ENCODE results near the gene SPAG17. TPM values are rescaled to one million over a fixed set of nuclear protein-coding genes. Genes with fewer than 3 reads are reported as not detected.

SPAG17 gene
- total and polyA plus RNA-seq, 2 donors (not counting 1 experiment from before 2014, with no cell fraction given), result 0.01 to 0.33 TPM

DNA sequence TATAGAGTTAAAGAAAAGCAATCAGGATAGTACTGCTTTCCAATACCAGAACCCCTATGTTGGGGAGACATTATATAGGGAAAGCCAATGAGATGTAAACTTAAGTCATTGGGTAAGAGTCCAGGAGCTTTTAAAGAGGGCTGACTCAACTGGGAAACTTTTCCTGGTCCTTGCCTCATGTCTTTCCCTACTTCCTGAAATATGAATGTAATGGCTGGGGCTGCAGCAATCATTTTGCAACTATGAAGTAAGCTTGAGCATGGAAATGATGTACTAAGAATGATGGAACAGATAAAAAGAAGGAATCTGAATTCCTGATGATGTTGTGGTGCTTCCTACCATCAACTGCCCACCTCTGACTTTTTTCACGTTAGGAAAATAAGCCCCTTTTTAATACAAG lies 199.8 kb downstream of the SPAG17 start:
- H3K27ac ChIP-seq (ENCODE audit: insufficient read depth, low read length), result no peak overlapping the region
- no peaks in the 10 kb centered on the region for H3K9me3 ChIP-seq (ENCODE audit: control insufficient read depth, insufficient read depth, low read depth, low read length)
- H3K36me3 ChIP-seq (ENCODE audit: control insufficient read depth, insufficient read depth, low read length), result no peaks in the 10 kb centered on the region
- no peak overlapping the region for H2AFZ ChIP-seq (ENCODE audit: low read length)
- no peak overlapping the region for H3K4me3 ChIP-seq (replicated peaks in 1 of 4; ENCODE audit: control extremely low read depth in 1 of 4, insufficient read depth in 1 of 4, low read depth in 3 of 4, low read length in 4 of 4)
- peaks cover 3% of the 10 kb centered on the region for H3K27me3 ChIP-seq (ENCODE audit: control insufficient read depth, insufficient read depth, low read length)
- H3K9ac ChIP-seq (ENCODE audit: insufficient read depth, low read length), result no peak overlapping the region
- TF ChIP-seq EZH2 (IDR thresholded peaks at IDR 0.05; ENCODE audit: low read length, missing control alignments), result no peak
- TF ChIP-seq, protein P1, sequence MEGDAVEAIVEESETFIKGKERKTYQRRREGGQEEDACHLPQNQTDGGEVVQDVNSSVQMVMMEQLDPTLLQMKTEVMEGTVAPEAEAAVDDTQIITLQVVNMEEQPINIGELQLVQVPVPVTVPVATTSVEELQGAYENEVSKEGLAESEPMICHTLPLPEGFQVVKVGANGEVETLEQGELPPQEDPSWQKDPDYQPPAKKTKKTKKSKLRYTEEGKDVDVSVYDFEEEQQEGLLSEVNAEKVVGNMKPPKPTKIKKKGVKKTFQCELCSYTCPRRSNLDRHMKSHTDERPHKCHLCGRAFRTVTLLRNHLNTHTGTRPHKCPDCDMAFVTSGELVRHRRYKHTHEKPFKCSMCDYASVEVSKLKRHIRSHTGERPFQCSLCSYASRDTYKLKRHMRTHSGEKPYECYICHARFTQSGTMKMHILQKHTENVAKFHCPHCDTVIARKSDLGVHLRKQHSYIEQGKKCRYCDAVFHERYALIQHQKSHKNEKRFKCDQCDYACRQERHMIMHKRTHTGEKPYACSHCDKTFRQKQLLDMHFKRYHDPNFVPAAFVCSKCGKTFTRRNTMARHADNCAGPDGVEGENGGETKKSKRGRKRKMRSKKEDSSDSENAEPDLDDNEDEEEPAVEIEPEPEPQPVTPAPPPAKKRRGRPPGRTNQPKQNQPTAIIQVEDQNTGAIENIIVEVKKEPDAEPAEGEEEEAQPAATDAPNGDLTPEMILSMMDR (conservative IDR thresholded peaks at IDR 0.05 in 1 of 2, IDR thresholded peaks at IDR 0.05 in 1 of 2; ENCODE audit: low read depth in 1 of 2, low read length in 2 of 2), result no peak
- no peaks in the 10 kb centered on the region for H3K79me2 ChIP-seq (ENCODE audit: control insufficient read depth, insufficient read depth, low read length)
- DNase-seq (ENCODE audit: low read depth in 2 of 2), result no peak
- H4K20me1 ChIP-seq (ENCODE audit: control insufficient read depth, extremely low read depth, insufficient read depth, low read length), result no peaks in the 10 kb centered on the region
- no peaks in the 10 kb centered on the region for H3K4me1 ChIP-seq (ENCODE audit: control insufficient read depth, extremely low read depth, insufficient read depth, low read length)
- no peak overlapping the region for H3K4me2 ChIP-seq (ENCODE audit: extremely low read depth, insufficient read depth, low read length)

DNA sequence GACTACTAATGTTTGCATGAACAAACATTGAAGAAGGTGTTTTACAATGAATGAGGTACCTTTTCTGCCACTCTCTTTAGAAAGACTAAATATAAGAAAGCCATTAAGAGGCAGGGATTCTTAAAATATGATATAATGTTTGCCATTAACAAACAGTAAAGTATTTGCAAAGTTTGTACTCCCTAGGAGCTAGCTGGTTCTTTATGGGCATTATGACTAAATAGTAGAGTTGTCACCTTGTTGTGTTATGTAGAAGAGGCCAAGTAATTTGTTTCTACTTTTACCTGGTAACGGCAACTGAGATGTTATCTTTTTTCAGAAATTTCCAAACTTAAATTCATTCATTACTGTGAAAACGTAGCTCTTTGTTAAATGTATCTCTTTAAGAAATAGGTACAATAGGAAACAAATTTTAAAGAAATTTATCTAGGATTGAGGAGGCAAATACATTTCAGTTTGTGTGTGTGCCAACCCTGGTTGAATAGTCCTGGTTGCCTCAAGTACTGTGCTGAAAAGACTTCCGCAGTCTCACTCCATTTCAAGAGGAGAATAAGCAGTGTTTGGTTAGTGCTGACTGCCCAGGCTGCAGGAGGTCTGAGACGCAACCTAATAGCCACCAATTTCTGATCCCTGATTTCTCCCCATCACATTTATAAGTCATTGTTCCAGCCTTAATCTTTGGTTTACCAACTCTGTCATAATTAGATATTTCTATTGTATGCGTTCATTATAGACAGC lies 203.4 kb downstream of the SPAG17 start:
- Histone ChIP-seq H2AFZ (ENCODE audit: low read length) (no peak overlapping the region), H3K4me1 (ENCODE audit: control insufficient read depth, extremely low read depth, insufficient read depth, low read length) (no peaks in the 10 kb centered on the region), H3K27ac (ENCODE audit: insufficient read depth, low read length) (no peak overlapping the region), H3K9me3 (ENCODE audit: control insufficient read depth, insufficient read depth, low read depth, low read length) (no peaks in the 10 kb centered on the region), H3K79me2 (ENCODE audit: control insufficient read depth, insufficient read depth, low read length) (no peaks in the 10 kb centered on the region), H4K20me1 (ENCODE audit: control insufficient read depth, extremely low read depth, insufficient read depth, low read length) (no peaks in the 10 kb centered on the region), H3K27me3 (ENCODE audit: control insufficient read depth, insufficient read depth, low read length) (peaks cover 5% of the 10 kb centered on the region), H3K4me2 (ENCODE audit: extremely low read depth, insufficient read depth, low read length) (no peak overlapping the region), H3K4me3 (replicated peaks in 1 of 4; ENCODE audit: control extremely low read depth in 1 of 4, insufficient read depth in 1 of 4, low read depth in 3 of 4, low read length in 4 of 4) (no peak overlapping the region), H3K9ac (ENCODE audit: insufficient read depth, low read length) (no peak overlapping the region), H3K36me3 (ENCODE audit: control insufficient read depth, insufficient read depth, low read length) (no peaks in the 10 kb centered on the region)
- no peak for DNase-seq (ENCODE audit: low read depth in 2 of 2)
- TF ChIP-seq, protein P1 (conservative IDR thresholded peaks at IDR 0.05 in 1 of 2, IDR thresholded peaks at IDR 0.05 in 1 of 2; ENCODE audit: low read depth in 1 of 2, low read length in 2 of 2), result no peak
- TF ChIP-seq EZH2 (IDR thresholded peaks at IDR 0.05; ENCODE audit: low read length, missing control alignments), result no peak

DNA sequence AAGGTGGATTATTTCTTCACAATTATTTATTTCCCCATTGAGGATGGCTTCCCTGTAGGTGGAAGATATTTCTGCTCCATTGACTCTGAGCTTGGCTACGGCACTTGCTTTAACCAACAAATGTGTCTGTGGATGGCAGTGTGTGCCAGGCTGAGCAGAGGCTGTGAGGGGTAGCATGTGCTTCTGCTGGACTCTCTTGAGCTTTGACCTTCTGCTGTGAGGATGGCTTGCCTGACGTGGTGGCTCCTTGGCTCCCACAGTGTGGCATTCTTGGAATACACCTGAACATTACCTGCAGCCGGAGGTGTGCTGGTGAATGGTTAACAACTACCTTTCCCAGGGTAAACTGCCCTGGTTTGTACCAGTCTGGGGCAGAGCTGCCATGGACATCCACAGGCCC lies 208.6 kb downstream of the SPAG17 start:
- Histone ChIP-seq H3K27ac (ENCODE audit: insufficient read depth, low read length) (no peak overlapping the region), H3K79me2 (ENCODE audit: control insufficient read depth, insufficient read depth, low read length) (no peaks in the 10 kb centered on the region), H3K9me3 (ENCODE audit: control insufficient read depth, insufficient read depth, low read depth, low read length) (no peaks in the 10 kb centered on the region), H3K9ac (ENCODE audit: insufficient read depth, low read length) (no peak overlapping the region), H3K36me3 (ENCODE audit: control insufficient read depth, insufficient read depth, low read length) (no peaks in the 10 kb centered on the region), H3K27me3 (ENCODE audit: control insufficient read depth, insufficient read depth, low read length) (peaks cover 2% of the 10 kb centered on the region), H3K4me1 (ENCODE audit: control insufficient read depth, extremely low read depth, insufficient read depth, low read length) (no peaks in the 10 kb centered on the region), H2AFZ (ENCODE audit: low read length) (no peak overlapping the region), H4K20me1 (ENCODE audit: control insufficient read depth, extremely low read depth, insufficient read depth, low read length) (no peaks in the 10 kb centered on the region), H3K4me3 (replicated peaks in 1 of 4; ENCODE audit: control extremely low read depth in 1 of 4, insufficient read depth in 1 of 4, low read depth in 3 of 4, low read length in 4 of 4) (no peak overlapping the region), H3K4me2 (ENCODE audit: extremely low read depth, insufficient read depth, low read length) (no peak overlapping the region)
- TF ChIP-seq, protein P1 (conservative IDR thresholded peaks at IDR 0.05 in 1 of 2, IDR thresholded peaks at IDR 0.05 in 1 of 2; ENCODE audit: low read depth in 1 of 2, low read length in 2 of 2), result no peak
- TF ChIP-seq EZH2 (IDR thresholded peaks at IDR 0.05; ENCODE audit: low read length, missing control alignments), result no peak
- no peak for DNase-seq (ENCODE audit: low read depth in 2 of 2)
